Esophagus (tissue), 2 donors: ENCODE data around the gene MMP15. TPM values are rescaled to one million over a fixed set of nuclear protein-coding genes. Genes with fewer than 3 reads are reported as not detected.
"Not testable (repeated sequence)": the region's sequence is repeated elsewhere in the genome, so short reads cannot be mapped to it uniquely, and the experiment has no call there.

Experiments
- H3K27ac ChIP-seq, 2 donors: one replicate each; pipeline ENCODE4 v1.5.1; 2013; ENCODE audit warnings: low read depth in 2 of 2, mild to moderate bottlenecking in 2 of 2, inconsistent platforms in 1 of 2, low read length in 1 of 2, moderate library complexity in 1 of 2
- H3K27me3 ChIP-seq, 2 donors: one replicate each; pipeline ENCODE4 v1.6.1; 2013; ENCODE audit warnings: low read length in 2 of 2, control low read depth in 1 of 2, mild to moderate bottlenecking in 1 of 2; ENCODE audit not compliant: insufficient read depth in 2 of 2, control insufficient read depth in 1 of 2
- H3K36me3 ChIP-seq, 2 donors: one replicate each; pipeline ENCODE4 v1.6.1; 2013; ENCODE audit warnings: low read length in 1 of 2; ENCODE audit not compliant: control insufficient read depth in 2 of 2, insufficient read depth in 2 of 2
- H3K4me1 ChIP-seq, 2 donors: one replicate each; pipeline ENCODE4 v1.6.1; 2013; ENCODE audit warnings: low read length in 1 of 2; ENCODE audit not compliant: control insufficient read depth in 2 of 2, insufficient read depth in 2 of 2
- H3K4me3 ChIP-seq, 2 donors: one replicate each; pipeline ENCODE4 v1.5.1; 2013; ENCODE audit warnings: low read length in 2 of 2, mild to moderate bottlenecking in 2 of 2, low read depth in 1 of 2, moderate library complexity in 1 of 2
- H3K9me3 ChIP-seq, 2 donors: one replicate each; pipeline ENCODE4 v1.6.1; 2013; ENCODE audit warnings: mild to moderate bottlenecking in 2 of 2, low read depth in 1 of 2, low read length in 1 of 2, moderate library complexity in 1 of 2; ENCODE audit not compliant: control insufficient read depth in 2 of 2, insufficient read depth in 1 of 2
- WGBS, 2 donors: extraction: QIAGEN DNeasy Blood & Tissue Kit; methylation state at CpG; one replicate each; pipeline ENCODE4 v1.1.7; 2013; 5-methylcytosine and 5-hydroxymethylcytosine counted together
- polyA plus RNA-seq, 2 donors: library from polyadenylated mRNA; stranded (reverse); fragments of 200-250 nt; gene quantifications; one replicate each; pipeline ENCODE4 v1.2.3, GENCODE V29; 2013
- donor health status: healthy with polysubstance abuse.
- donor health status: Bipolar disorder and iron deficiency.

Gene MMP15
- polyA plus RNA-seq, 2 donors, result 2.5 to 2.7 TPM

- 90 to 94% methylated on average over 23 of the region's 23 CpGs for WGBS, 2 donors
- Histone ChIP-seq H3K36me3 (no peaks in the 10 kb centered on the region), H3K27me3 (no peaks in the 10 kb centered on the region), H3K4me1 (no peaks in the 10 kb centered on the region), H3K27ac (no peak overlapping the region), H3K9me3 (peaks cover 0 to 10% of the 10 kb centered on the region in 2 donors), H3K4me3 (no peak overlapping the region)
Measured at GRCh38 chr16:58087209-58087913, 61.8 kb downstream of the MMP15 start.

GRCh38 chr16:58088091-58088490 lies 62.5 kb downstream of the MMP15 start:
- WGBS, 2 donors, result 33 to 47% methylated on average over 9 of the region's 9 CpGs
- no peaks in the 10 kb centered on the region for H3K4me1 ChIP-seq
- no peak overlapping the region for H3K27ac ChIP-seq
- H3K36me3 ChIP-seq, result no peaks in the 10 kb centered on the region
- H3K4me3 ChIP-seq, result no peak overlapping the region
- peaks cover 0 to 10% of the 10 kb centered on the region in 2 donors for H3K9me3 ChIP-seq
- H3K27me3 ChIP-seq, result no peaks in the 10 kb centered on the region

- peaks cover 0 to 10% of the 10 kb centered on the region in 2 donors for H3K9me3 ChIP-seq
- WGBS, 2 donors, result 96 to 99% methylated on average over 3 of the region's 3 CpGs
Measured at GRCh38 chr16:58090396-58090795, 64.8 kb downstream of the MMP15 start.

GRCh38 chr16:58094026-58094425 lies 68.5 kb downstream of the MMP15 start:
- H3K27me3 ChIP-seq, result no peaks in the 10 kb centered on the region
- 83 to 84% methylated on average over 5 of the region's 5 CpGs for WGBS, 2 donors
- H3K27ac ChIP-seq, result no peak overlapping the region
- no peak overlapping the region for H3K4me3 ChIP-seq
- no peaks in the 10 kb centered on the region for H3K36me3 ChIP-seq
- no peaks in the 10 kb centered on the region for H3K9me3 ChIP-seq
- H3K4me1 ChIP-seq, result peaks cover 0 to 1% of the 10 kb centered on the region in 2 donors

More at GRCh38 chr16:58090396-58090795, 64.8 kb downstream of the MMP15 start:
- not testable (repeated sequence) for H3K27me3 ChIP-seq, H3K4me1 ChIP-seq, H3K36me3 ChIP-seq, H3K4me3 ChIP-seq, H3K27ac ChIP-seq

GRCh38 chr16:58094791-58095574 lies 69.4 kb downstream of the MMP15 start:
- Histone ChIP-seq H3K36me3 (no peaks in the 10 kb centered on the region), H3K4me1 (peaks cover 0 to 1% of the 10 kb centered on the region in 2 donors), H3K9me3 (no peaks in the 10 kb centered on the region), H3K27me3 (no peaks in the 10 kb centered on the region), H3K4me3 (no peak overlapping the region), H3K27ac (no peak overlapping the region)
- 75 to 81% methylated on average over 15 of the region's 15 CpGs for WGBS, 2 donors

GRCh38 chr16:58095575-58095960 lies 70.0 kb downstream of the MMP15 start:
- H3K27ac ChIP-seq, H3K27me3 ChIP-seq, H3K4me3 ChIP-seq, H3K4me1 ChIP-seq, H3K36me3 ChIP-seq, H3K9me3 ChIP-seq: not testable (repeated sequence)
- WGBS, 2 donors, result 67 to 77% methylated on average over 6 of the region's 6 CpGs

- WGBS, 2 donors, result 28 to 46% methylated on average over 2 of the region's 2 CpGs
Measured at GRCh38 chr16:58096249-58096648, 70.7 kb downstream of the MMP15 start.

More at GRCh38 chr16:58096249-58096648, 70.7 kb downstream of the MMP15 start:
- H3K9me3 ChIP-seq, result no peaks in the 10 kb centered on the region
- H3K27me3 ChIP-seq, result no peaks in the 10 kb centered on the region
- no peak overlapping the region for H3K27ac ChIP-seq
- peaks cover 0 to 1% of the 10 kb centered on the region in 2 donors for H3K4me1 ChIP-seq
- no peaks in the 10 kb centered on the region for H3K36me3 ChIP-seq
- no peak overlapping the region for H3K4me3 ChIP-seq

Other genes with a start within 250 kb of the MMP15 start
- gene KIFC3, start 223.3 kb upstream of the MMP15 start, polyA plus RNA-seq, result 10 to 100 TPM; 21.9 to 65.1 TPM
- under 1 TPM; 0.04 to 0.06 TPM for gene CNGB1, start 54.6 kb upstream of the MMP15 start, polyA plus RNA-seq
- gene ZNF319, start 25.1 kb upstream of the MMP15 start, polyA plus RNA-seq, result 1 to 10 TPM; 2.5 to 3.7 TPM
- gene USB1, start 24.3 kb upstream of the MMP15 start, polyA plus RNA-seq, result 10 to 100 TPM in 1 of 2 donors, 1 to 10 TPM in 1; 8.5 to 15.8 TPM
- gene CFAP20, start 103.6 kb downstream of the MMP15 start, polyA plus RNA-seq, result 10 to 100 TPM in 1 of 2 donors, 1 to 10 TPM in 1; 7.0 to 22.5 TPM
- 10 to 100 TPM; 15.4 to 19.6 TPM for gene CSNK2A2, start 172.4 kb downstream of the MMP15 start, polyA plus RNA-seq